Mammary epithelial cell (primary cell): ENCODE results near the gene SDR39U1.

Source experiments
- EZH2 ChIP-seq: IDR thresholded peaks from 2 replicates; pipeline ENCODE4 v1.6.1; 2012; ENCODE audit warnings: low read length, inconsistent platforms, borderline replicate concordance
- TF ChIP-seq, protein P1 (sequence below), 2 donors: IDR thresholded peaks in 1 of 2; conservative IDR thresholded peaks in 1 of 2; 2 replicates each; pipeline ENCODE4 v1.5.1; 2011 to 2012; ENCODE audit warnings: inconsistent platforms in 2 of 2, low read length in 2 of 2, mild to moderate bottlenecking in 2 of 2, control low read depth in 1 of 2, low read depth in 1 of 2; ENCODE audit not compliant: insufficient read depth in 1 of 2; ENCODE audit errors: extremely low read depth in 1 of 2

DNA sequence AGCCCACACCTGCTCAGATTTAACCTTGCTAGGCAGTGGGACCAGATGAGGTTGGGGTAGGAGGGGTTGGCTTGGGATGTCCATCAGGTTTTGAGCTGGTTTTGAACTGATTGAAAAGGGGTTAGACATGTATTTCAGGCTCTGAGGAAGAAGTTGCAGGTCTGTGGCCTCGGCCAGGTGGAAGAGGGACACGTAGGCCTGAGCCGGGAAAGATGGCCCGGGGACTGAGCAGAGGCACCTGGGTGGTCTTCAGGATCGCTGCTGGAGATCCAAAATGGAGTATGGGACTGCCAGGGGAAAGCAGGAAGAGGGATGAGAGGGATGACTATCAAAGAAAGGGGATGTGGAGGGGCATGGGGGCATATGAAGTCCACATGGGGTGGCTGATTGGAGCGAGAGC is 36.2 kb downstream of the SDR39U1 start:
- TF ChIP-seq, protein P1, sequence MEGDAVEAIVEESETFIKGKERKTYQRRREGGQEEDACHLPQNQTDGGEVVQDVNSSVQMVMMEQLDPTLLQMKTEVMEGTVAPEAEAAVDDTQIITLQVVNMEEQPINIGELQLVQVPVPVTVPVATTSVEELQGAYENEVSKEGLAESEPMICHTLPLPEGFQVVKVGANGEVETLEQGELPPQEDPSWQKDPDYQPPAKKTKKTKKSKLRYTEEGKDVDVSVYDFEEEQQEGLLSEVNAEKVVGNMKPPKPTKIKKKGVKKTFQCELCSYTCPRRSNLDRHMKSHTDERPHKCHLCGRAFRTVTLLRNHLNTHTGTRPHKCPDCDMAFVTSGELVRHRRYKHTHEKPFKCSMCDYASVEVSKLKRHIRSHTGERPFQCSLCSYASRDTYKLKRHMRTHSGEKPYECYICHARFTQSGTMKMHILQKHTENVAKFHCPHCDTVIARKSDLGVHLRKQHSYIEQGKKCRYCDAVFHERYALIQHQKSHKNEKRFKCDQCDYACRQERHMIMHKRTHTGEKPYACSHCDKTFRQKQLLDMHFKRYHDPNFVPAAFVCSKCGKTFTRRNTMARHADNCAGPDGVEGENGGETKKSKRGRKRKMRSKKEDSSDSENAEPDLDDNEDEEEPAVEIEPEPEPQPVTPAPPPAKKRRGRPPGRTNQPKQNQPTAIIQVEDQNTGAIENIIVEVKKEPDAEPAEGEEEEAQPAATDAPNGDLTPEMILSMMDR (conservative IDR thresholded peaks at IDR 0.05 in 1 of 2, IDR thresholded peaks at IDR 0.05 in 1 of 2; ENCODE audit: extremely low read depth in 1 of 2, insufficient read depth in 1 of 2, low read depth in 1 of 2, low read length in 2 of 2), result no peak
- TF ChIP-seq EZH2, result no peak
